SK-N-DZ (cell line): ENCODE data around the gene NRXN3.
A peak's percentile ranks its signal among the peaks of the same experiment; 100 is the strongest.
"Not testable (repeated sequence)": the region's sequence is repeated elsewhere in the genome, so short reads cannot be mapped to it uniquely, and the experiment has no call there.

Source experiments
- DNase-seq: peaks from one replicate; pipeline ENCODE4 v3.0.0-alpha.2; 2015; ENCODE audit warnings: low spot score

Gene NRXN3

GRCh38 chr14:79051742-79052141 lies 881.6 kb downstream of the NRXN3 start:
- DNase-seq: no peak

- DNase-seq: no peak
Measured at GRCh38 chr14:79056879-79057278, 886.7 kb downstream of the NRXN3 start.

- no peak for DNase-seq
Measured at GRCh38 chr14:79057333-79057732, 887.2 kb downstream of the NRXN3 start.

GRCh38 chr14:79062226-79062625 lies 892.1 kb downstream of the NRXN3 start:
- DNase-seq: no peak

- DNase-seq: no peak
Measured at GRCh38 chr14:79064214-79064613, 894.0 kb downstream of the NRXN3 start.

GRCh38 chr14:79074510-79074909 lies 904.3 kb downstream of the NRXN3 start:
- peak; percentile 37 for DNase-seq

GRCh38 chr14:79076428-79076827 lies 906.3 kb downstream of the NRXN3 start:
- DNase-seq: no peak

- DNase-seq: no peak
Measured at GRCh38 chr14:79077096-79077495, 906.9 kb downstream of the NRXN3 start.

GRCh38 chr14:79080040-79080439 lies 909.9 kb downstream of the NRXN3 start:
- DNase-seq: no peak

- no peak for DNase-seq
Measured at GRCh38 chr14:79082883-79083282, 912.7 kb downstream of the NRXN3 start.

GRCh38 chr14:79083356-79083755 lies 913.2 kb downstream of the NRXN3 start:
- no peak for DNase-seq

GRCh38 chr14:79084861-79085260 lies 914.7 kb downstream of the NRXN3 start:
- no peak for DNase-seq

GRCh38 chr14:79089576-79089975 lies 919.4 kb downstream of the NRXN3 start:
- no peak for DNase-seq

GRCh38 chr14:79090641-79091180 lies 920.5 kb downstream of the NRXN3 start:
- DNase-seq: no peak

- DNase-seq: no peak
Measured at GRCh38 chr14:79091381-79091963, 921.3 kb downstream of the NRXN3 start.

- no peak for DNase-seq
Measured at GRCh38 chr14:79093531-79093930, 923.4 kb downstream of the NRXN3 start.

- DNase-seq: no peak
Measured at GRCh38 chr14:79094951-79095350, 924.8 kb downstream of the NRXN3 start.

- no peak for DNase-seq
Measured at GRCh38 chr14:79096811-79097210, 926.6 kb downstream of the NRXN3 start.

GRCh38 chr14:79098324-79098723 lies 928.2 kb downstream of the NRXN3 start:
- DNase-seq: no peak

- no peak for DNase-seq
Measured at GRCh38 chr14:79100578-79100977, 930.4 kb downstream of the NRXN3 start.

GRCh38 chr14:79101388-79101787 lies 931.2 kb downstream of the NRXN3 start:
- DNase-seq: no peak

- DNase-seq: no peak
Measured at GRCh38 chr14:79103764-79104163, 933.6 kb downstream of the NRXN3 start.

- not testable (repeated sequence) for DNase-seq
Measured at GRCh38 chr14:79110564-79110963, 940.4 kb downstream of the NRXN3 start.

- no peak for DNase-seq
Measured at GRCh38 chr14:79111987-79112501, 941.9 kb downstream of the NRXN3 start.
